Omental fat pad (tissue), 4 donors: Measurements from ENCODE around the gene ANKRD44. TPM values are rescaled to one million over a fixed set of nuclear protein-coding genes. Genes with fewer than 3 reads are reported as not detected.

ENCODE experiments used
- ATAC-seq: fragments of 150-250 bp; one replicate; pipeline ENCODE4 v1.9.1; 2016; ENCODE audit warnings: mild to moderate bottlenecking, moderate library complexity; ENCODE audit not compliant: low FRiP score
- DNase-seq: peaks from one replicate; pipeline ENCODE4 v3.0.0-alpha.2; 2019; ENCODE audit warnings: low spot score
- total RNA-seq, 4 donors: library from RNA; depleted of rRNA; stranded (reverse); fragments of >200 nt; gene quantifications; one replicate each; pipeline ENCODE4 v1.1.0, GENCODE V29; 2016
- TF ChIP-seq, protein P1 (sequence below), 3 donors: fragments of 450-650 bp; IDR thresholded peaks; one replicate each; pipeline ENCODE4 v1.5.1; 2016 to 2017; ENCODE audit warnings: antibody characterized with exemption in 3 of 3, mild to moderate bottlenecking in 3 of 3, moderate library complexity in 2 of 3

ANKRD44 gene
- total RNA-seq, 4 donors from 2014 or later: 18.4 to 56.3 (median 30.1) TPM

GRCh38 chr2:196967116-196967515, 343.5 kb downstream of the ANKRD44 start:
- no peak for ATAC-seq
- DNase-seq: no peak
- TF ChIP-seq, protein P1, sequence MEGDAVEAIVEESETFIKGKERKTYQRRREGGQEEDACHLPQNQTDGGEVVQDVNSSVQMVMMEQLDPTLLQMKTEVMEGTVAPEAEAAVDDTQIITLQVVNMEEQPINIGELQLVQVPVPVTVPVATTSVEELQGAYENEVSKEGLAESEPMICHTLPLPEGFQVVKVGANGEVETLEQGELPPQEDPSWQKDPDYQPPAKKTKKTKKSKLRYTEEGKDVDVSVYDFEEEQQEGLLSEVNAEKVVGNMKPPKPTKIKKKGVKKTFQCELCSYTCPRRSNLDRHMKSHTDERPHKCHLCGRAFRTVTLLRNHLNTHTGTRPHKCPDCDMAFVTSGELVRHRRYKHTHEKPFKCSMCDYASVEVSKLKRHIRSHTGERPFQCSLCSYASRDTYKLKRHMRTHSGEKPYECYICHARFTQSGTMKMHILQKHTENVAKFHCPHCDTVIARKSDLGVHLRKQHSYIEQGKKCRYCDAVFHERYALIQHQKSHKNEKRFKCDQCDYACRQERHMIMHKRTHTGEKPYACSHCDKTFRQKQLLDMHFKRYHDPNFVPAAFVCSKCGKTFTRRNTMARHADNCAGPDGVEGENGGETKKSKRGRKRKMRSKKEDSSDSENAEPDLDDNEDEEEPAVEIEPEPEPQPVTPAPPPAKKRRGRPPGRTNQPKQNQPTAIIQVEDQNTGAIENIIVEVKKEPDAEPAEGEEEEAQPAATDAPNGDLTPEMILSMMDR (IDR thresholded peaks at IDR 0.05): no peak

- no peak for ATAC-seq
- TF ChIP-seq, protein P1 (IDR thresholded peaks at IDR 0.05): no peak
- DNase-seq: no peak
Measured at GRCh38 chr2:196966061-196966460, 344.5 kb downstream of the ANKRD44 start.

GRCh38 chr2:196965651-196966050, 344.9 kb downstream of the ANKRD44 start:
- TF ChIP-seq, protein P1 (IDR thresholded peaks at IDR 0.05): no peak
- DNase-seq (no peak), ATAC-seq (no peak)

- ATAC-seq (no peak), DNase-seq (no peak)
- TF ChIP-seq, protein P1 (IDR thresholded peaks at IDR 0.05): no peak
Measured at GRCh38 chr2:196963961-196964360, 346.6 kb downstream of the ANKRD44 start.

GRCh38 chr2:196963043-196963442, 347.5 kb downstream of the ANKRD44 start:
- TF ChIP-seq, protein P1 (IDR thresholded peaks at IDR 0.05): no peak
- DNase-seq: no peak
- ATAC-seq: no peak

DNA sequence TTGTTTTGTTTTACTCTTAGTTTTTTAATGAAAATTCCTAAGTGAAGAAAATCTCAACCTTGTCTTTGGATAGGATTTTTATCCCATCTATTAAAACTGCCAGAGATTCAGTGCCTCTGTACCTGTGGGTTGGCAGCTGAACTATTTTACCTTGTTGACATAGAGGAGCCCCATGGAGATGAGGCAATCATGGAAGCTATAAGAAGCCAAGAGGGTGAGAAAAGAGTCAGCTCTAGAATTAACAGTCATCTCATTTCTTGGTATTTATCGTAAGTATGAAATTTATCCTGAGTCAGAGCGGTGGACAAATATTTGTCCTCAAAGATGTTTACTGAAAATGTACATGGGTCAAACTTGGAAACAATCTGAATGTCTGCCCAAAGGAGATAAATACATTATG, 348.3 kb downstream of the ANKRD44 start:
- no peak for ATAC-seq
- TF ChIP-seq, protein P1 (IDR thresholded peaks at IDR 0.05): no peak

GRCh38 chr2:196961889-196962288, 348.7 kb downstream of the ANKRD44 start:
- TF ChIP-seq, protein P1 (IDR thresholded peaks at IDR 0.05): no peak
- ATAC-seq (no peak), DNase-seq (no peak)

More for the DNA sequence above, 348.3 kb downstream of the ANKRD44 start:
- DNase-seq: no peak
